Mesenchymal stem cell (in vitro differentiated cells and primary cell): ENCODE measurements around the gene TPRX2.

Experiments
- DNase-seq: peaks from one replicate; pipeline ENCODE4 v3.0.0-alpha.2; 2013
- H2AFZ ChIP-seq: one replicate; pipeline ENCODE4 v1.6.1; 2013; ENCODE audit warnings: low read depth, mild to moderate bottlenecking, control low read depth, inconsistent platforms, low read length, moderate library complexity
- H2AK5ac ChIP-seq: 2 replicates; pipeline ENCODE4 v1.6.1; 2013; ENCODE audit warnings: low read length, moderate library complexity, mild to moderate bottlenecking, inconsistent platforms; ENCODE audit not compliant: severe bottlenecking
- H2BK120ac ChIP-seq: one replicate; pipeline ENCODE4 v1.6.1; 2013; ENCODE audit warnings: low read depth, mild to moderate bottlenecking, inconsistent platforms, low read length, moderate library complexity
- H2BK12ac ChIP-seq, 2 experiments: one replicate each; pipeline ENCODE4 v1.6.1; 2013; ENCODE audit warnings: inconsistent platforms in 2 of 2, low read length in 2 of 2, mild to moderate bottlenecking in 2 of 2, moderate library complexity in 2 of 2, control low read depth in 1 of 2
- H2BK15ac ChIP-seq: one replicate; pipeline ENCODE4 v1.6.1; 2013; ENCODE audit warnings: mild to moderate bottlenecking, low read depth, inconsistent platforms; ENCODE audit not compliant: poor library complexity, severe bottlenecking
- H2BK5ac ChIP-seq: 2 replicates; pipeline ENCODE4 v1.6.1; 2013; ENCODE audit warnings: low read depth, mild to moderate bottlenecking, low read length, control low read depth, inconsistent platforms; ENCODE audit not compliant: poor library complexity, severe bottlenecking
- H3K14ac ChIP-seq, 2 experiments: one replicate each; pipeline ENCODE4 v1.6.1; 2013; ENCODE audit warnings: inconsistent platforms in 2 of 2, low read length in 2 of 2, control low read depth in 1 of 2, mild to moderate bottlenecking in 1 of 2, moderate library complexity in 1 of 2
- H3K18ac ChIP-seq, 2 experiments: one replicate each; pipeline ENCODE4 v1.6.1; 2013; ENCODE audit warnings: inconsistent platforms in 2 of 2, low read length in 2 of 2, control low read depth in 1 of 2, low read depth in 1 of 2, mild to moderate bottlenecking in 1 of 2
- H3K23ac ChIP-seq, 2 experiments: one replicate each; pipeline ENCODE4 v1.6.1; 2013; ENCODE audit warnings: inconsistent platforms in 2 of 2, low read length in 2 of 2, mild to moderate bottlenecking in 2 of 2, moderate library complexity in 2 of 2, control low read depth in 1 of 2
- H3K27ac ChIP-seq: 2 replicates; pipeline ENCODE4 v1.5.1; 2013; ENCODE audit warnings: mild to moderate bottlenecking, moderate library complexity, low read length, control low read depth, inconsistent platforms; ENCODE audit not compliant: poor library complexity, severe bottlenecking
- H3K27me3 ChIP-seq, 2 experiments: 2 replicates each; pipeline versions ENCODE4 v1.6.1 to v1.7.0; 2013; ENCODE audit warnings: low read length in 2 of 2, mild to moderate bottlenecking in 2 of 2, moderate library complexity in 2 of 2, control low read depth in 1 of 2, inconsistent platforms in 1 of 2; ENCODE audit not compliant: control insufficient read depth in 1 of 2, insufficient read depth in 1 of 2
- H3K36me3 ChIP-seq, 2 experiments: 2 replicates each; pipeline versions ENCODE4 v1.6.1 to v1.7.0; 2013; ENCODE audit warnings: low read length in 2 of 2, control low read depth in 1 of 2, inconsistent platforms in 1 of 2, low read depth in 1 of 2, mild to moderate bottlenecking in 1 of 2; ENCODE audit not compliant: insufficient read depth in 2 of 2, control insufficient read depth in 1 of 2
- H3K4ac ChIP-seq, 2 experiments: one replicate each; pipeline ENCODE4 v1.6.1; 2013; ENCODE audit warnings: inconsistent platforms in 2 of 2, low read length in 2 of 2, mild to moderate bottlenecking in 2 of 2, moderate library complexity in 2 of 2, control low read depth in 1 of 2, low read depth in 1 of 2
- H3K4me1 ChIP-seq: 2 replicates; pipeline ENCODE4 v1.6.1; 2013; ENCODE audit warnings: low read depth, low read length, control low read depth; ENCODE audit not compliant: control insufficient read depth, insufficient read depth
- H3K4me2 ChIP-seq: 2 replicates; pipeline ENCODE4 v1.6.1; 2013; ENCODE audit warnings: low read length, mild to moderate bottlenecking, inconsistent platforms; ENCODE audit not compliant: poor library complexity, severe bottlenecking
- H3K4me3 ChIP-seq, 2 experiments: 2 replicates each; pipeline versions ENCODE4 v1.5.1 to v1.7.0; 2013; ENCODE audit warnings: low read length in 2 of 2, mild to moderate bottlenecking in 2 of 2, control low read depth in 1 of 2, low read depth in 1 of 2; ENCODE audit not compliant: insufficient read depth in 1 of 2
- H3K79me1 ChIP-seq: replicated peaks from 2 replicates; pipeline ENCODE4 v1.6.1; 2013; ENCODE audit warnings: mild to moderate bottlenecking, control low read depth, low read length, inconsistent platforms; ENCODE audit not compliant: poor library complexity, severe bottlenecking
- H3K9ac ChIP-seq: 2 replicates; pipeline ENCODE4 v1.7.0; 2013; ENCODE audit warnings: mild to moderate bottlenecking, low read length, moderate library complexity
- H3K9me3 ChIP-seq: 2 replicates; pipeline ENCODE4 v1.7.0; 2013; ENCODE audit warnings: mild to moderate bottlenecking, low read length; ENCODE audit not compliant: control insufficient read depth
- H4K8ac ChIP-seq: one replicate; pipeline ENCODE4 v1.6.1; 2013; ENCODE audit warnings: inconsistent platforms, mild to moderate bottlenecking, low read length, moderate library complexity
- H4K91ac ChIP-seq: one replicate; pipeline ENCODE4 v1.6.1; 2013; ENCODE audit warnings: mild to moderate bottlenecking, low read length, inconsistent platforms
- WGBS: methylation state at CpG from one replicate; pipeline ENCODE4 v1.1.7; 2013; ENCODE audit warnings: mixed read lengths; 5-methylcytosine and 5-hydroxymethylcytosine counted together

TPRX2 gene

DNA sequence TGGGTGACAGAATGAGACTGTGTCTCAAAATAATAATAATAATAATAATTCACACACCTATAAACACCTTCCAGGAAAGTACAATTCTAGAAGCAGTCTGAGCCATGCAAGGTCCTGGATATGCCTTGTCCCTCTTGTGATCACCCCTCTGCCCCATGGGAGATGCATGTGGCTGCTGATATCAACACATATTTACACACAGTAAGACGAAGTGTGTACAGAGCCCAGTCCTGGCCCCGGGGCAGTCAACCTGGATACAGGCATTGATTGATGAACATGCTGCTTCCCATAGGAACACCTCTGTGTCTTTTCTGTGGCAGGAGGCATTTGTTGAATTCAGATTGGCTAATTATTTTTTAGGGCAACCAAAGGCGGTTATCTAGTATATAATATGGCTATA is 23.9 kb downstream of the TPRX2 start:
- no peaks in the 10 kb centered on the region for H3K36me3 ChIP-seq
- 72% methylated on average over 2 of the region's 3 CpGs for WGBS
- H2AK5ac ChIP-seq = no peak overlapping the region
- H2BK12ac ChIP-seq = no peak overlapping the region
- H3K79me1 ChIP-seq = no peaks in the 10 kb centered on the region
- no peak overlapping the region for H3K4ac ChIP-seq
- no peak overlapping the region for H3K14ac ChIP-seq
- no peak for DNase-seq
- H3K4me2 ChIP-seq = no peak overlapping the region
- H3K9me3 ChIP-seq = no peaks in the 10 kb centered on the region
- no peak overlapping the region for H3K23ac ChIP-seq
- peaks cover 8 to 30% of the 10 kb centered on the region in 2 experiments for H3K27me3 ChIP-seq
- H2BK120ac ChIP-seq = no peak overlapping the region
- no peak overlapping the region for H2AFZ ChIP-seq
- H3K27ac ChIP-seq = no peak overlapping the region
- H3K18ac ChIP-seq = no peak overlapping the region
- H4K8ac ChIP-seq = no peak overlapping the region
- no peak overlapping the region for H3K9ac ChIP-seq
- no peak overlapping the region for H3K4me3 ChIP-seq
- no peak overlapping the region for H2BK5ac ChIP-seq
- peaks cover 1% of the 10 kb centered on the region for H3K4me1 ChIP-seq
- H2BK15ac ChIP-seq = no peak overlapping the region
- no peak overlapping the region for H4K91ac ChIP-seq

- Histone ChIP-seq H3K27me3 (peaks cover 8 to 25% of the 10 kb centered on the region in 2 experiments), H2BK12ac (no peak overlapping the region), H3K36me3 (no peaks in the 10 kb centered on the region), H3K4me2 (no peak overlapping the region), H2BK120ac (no peak overlapping the region), H3K4me3 (no peak overlapping the region), H3K4ac (no peak overlapping the region), H4K91ac (no peak overlapping the region), H3K27ac (no peak overlapping the region), H3K14ac (no peak overlapping the region), H2AFZ (no peak overlapping the region), H4K8ac (no peak overlapping the region), H2AK5ac (no peak overlapping the region), H3K79me1 (no peaks in the 10 kb centered on the region), H3K18ac (no peak overlapping the region), H3K23ac (no peak overlapping the region), H2BK15ac (no peak overlapping the region), H3K4me1 (no peaks in the 10 kb centered on the region), H2BK5ac (no peak overlapping the region), H3K9ac (no peak overlapping the region), H3K9me3 (no peaks in the 10 kb centered on the region)
- no peak for DNase-seq
- 79% methylated on average over 3 of the region's 5 CpGs for WGBS
Measured at GRCh38 chr19:47885067-47885463, 26.0 kb downstream of the TPRX2 start.

GRCh38 chr19:47886010-47886559 is 27.1 kb downstream of the TPRX2 start, which contains the start of gene SULT2A1:
SULT2A1 (minus strand) TSS chr19:47886315; CDS start chr19:47886257, 58 bp downstream.
- no peaks in the 10 kb centered on the region for H3K79me1 ChIP-seq
- H3K23ac ChIP-seq = no peak within 1 kb of the TSS
- H2BK15ac ChIP-seq = no peak within 1 kb of the TSS
- H3K27me3 ChIP-seq = peaks cover 8 to 25% of the 10 kb centered on the region in 2 experiments
- H3K18ac ChIP-seq = no peak within 1 kb of the TSS
- no peak within 1 kb of the TSS for H3K4ac ChIP-seq
- no peak within 1 kb of the TSS for H3K4me2 ChIP-seq
- H4K91ac ChIP-seq = no peak within 1 kb of the TSS
- H2BK120ac ChIP-seq = no peak within 1 kb of the TSS
- DNase-seq = no peak
- H3K9me3 ChIP-seq = no peaks in the 10 kb centered on the region
- H2BK5ac ChIP-seq = no peak within 1 kb of the TSS
- no peaks in the 10 kb centered on the region for H3K36me3 ChIP-seq
- H2AFZ ChIP-seq = no peak within 1 kb of the TSS
- H3K4me3 ChIP-seq = no peak within 1 kb of the TSS
- H3K9ac ChIP-seq = no peak within 1 kb of the TSS
- H3K27ac ChIP-seq = no peak within 1 kb of the TSS
- no peaks in the 10 kb centered on the region for H3K4me1 ChIP-seq
- H2BK12ac ChIP-seq = no peak within 1 kb of the TSS
- H3K14ac ChIP-seq = no peak within 1 kb of the TSS
- H4K8ac ChIP-seq = no peak within 1 kb of the TSS
- H2AK5ac ChIP-seq = no peak within 1 kb of the TSS
- WGBS = 87% methylated on average over 9 of the region's 12 CpGs

DNA sequence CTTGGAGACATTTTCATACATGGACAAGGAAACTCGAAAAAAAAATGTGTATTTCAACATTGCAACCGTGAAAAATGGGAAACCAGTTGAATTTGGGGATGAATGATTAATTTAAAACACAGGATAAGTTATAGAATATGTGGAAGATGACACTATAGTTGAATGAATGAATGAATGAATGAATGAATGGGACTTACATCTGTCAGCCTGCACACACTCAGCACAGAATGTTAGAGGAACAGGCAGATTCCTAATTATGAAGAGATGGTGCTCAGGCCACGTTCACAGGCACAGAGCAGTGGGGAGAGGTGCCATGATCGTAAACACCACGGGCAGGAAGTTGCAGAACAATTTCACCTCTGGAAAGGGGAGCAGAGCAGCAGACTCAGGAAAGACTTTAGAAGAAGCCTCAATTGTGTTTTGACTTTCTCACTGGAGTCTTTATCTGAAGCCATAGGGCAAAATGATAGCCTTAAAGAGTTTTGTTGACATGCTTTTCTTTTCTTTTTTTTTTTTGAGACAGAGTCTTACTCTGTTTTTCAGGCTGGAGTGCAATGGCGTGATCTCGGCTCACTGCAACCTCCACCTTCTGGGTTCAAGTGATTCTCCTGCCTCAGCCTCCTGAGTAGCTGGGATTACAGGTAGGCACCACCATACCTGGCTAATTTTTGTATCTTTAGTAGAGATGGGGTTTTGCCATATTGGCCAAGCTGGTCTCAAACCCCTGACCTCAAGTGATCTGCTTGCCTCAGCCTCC is 32.0 kb downstream of the TPRX2 start:
- peaks cover 9% of the 10 kb centered on the region for H3K9me3 ChIP-seq
- no peak overlapping the region for H3K4me2 ChIP-seq
- H3K36me3 ChIP-seq = no peaks in the 10 kb centered on the region
- H4K8ac ChIP-seq = no peak overlapping the region
- no peak for DNase-seq
- no peak overlapping the region for H2BK12ac ChIP-seq
- no peak overlapping the region for H2BK120ac ChIP-seq
- no peak overlapping the region for H4K91ac ChIP-seq
- H3K18ac ChIP-seq = no peak overlapping the region
- H3K4ac ChIP-seq = peak overlapping the region in 1 of 2 experiments; percentile 28
- H2AFZ ChIP-seq = no peak overlapping the region
- no peaks in the 10 kb centered on the region for H3K4me1 ChIP-seq
- H3K4me3 ChIP-seq = no peak overlapping the region
- no peaks in the 10 kb centered on the region for H3K79me1 ChIP-seq
- H2BK5ac ChIP-seq = no peak overlapping the region
- no peak overlapping the region for H3K14ac ChIP-seq
- H3K27me3 ChIP-seq = peaks cover 2 to 7% of the 10 kb centered on the region in 2 experiments
- no peak overlapping the region for H2AK5ac ChIP-seq
- 59% methylated on average over 7 of the region's 7 CpGs for WGBS
- H3K23ac ChIP-seq = no peak overlapping the region
- no peak overlapping the region for H2BK15ac ChIP-seq
- H3K27ac ChIP-seq = no peak overlapping the region
- H3K9ac ChIP-seq = no peak overlapping the region
